HG03469 (cell line): Measurements from ENCODE around the gene KCND1.

ENCODE experiments used
- ATAC-seq: cut with Tn5 transposase; IDR thresholded peaks from one replicate; pipeline ENCODE4 v1.9.1; 2021; ENCODE audit warnings: mild to moderate bottlenecking, moderate library complexity, moderate number of reproducible peaks; ENCODE audit not compliant: unreplicated experiment

KCND1 gene

GRCh38 chrX:48914593-48915493, 56.8 kb downstream of the KCND1 start:
- no peak for ATAC-seq

- no peak for ATAC-seq
Observed at GRCh38 chrX:48913605-48914366, 57.9 kb downstream of the KCND1 start.

- no peak for ATAC-seq
Observed at GRCh38 chrX:48911412-48912182, 60.0 kb downstream of the KCND1 start, which contains the start of gene SLC35A2. Gene SLC35A2, minus strand, starts transcription at chrX:48911646. Its CDS starts 10 bp downstream, at chrX:48911636.
